Pancreas (tissue), 10 donors: ENCODE measurements around the gene TNS2. TPM values are rescaled to one million over a fixed set of nuclear protein-coding genes. Genes with fewer than 3 reads are reported as not detected.
A peak's percentile ranks its signal among the peaks of the same experiment; 100 is the strongest.
"Not testable (repeated sequence)": the region's sequence is repeated elsewhere in the genome, so short reads cannot be mapped to it uniquely, and the experiment has no call there.

ENCODE experiments used
- ATAC-seq, 4 donors: fragments of 200-7000 bp; cut with Tn5 transposase; one replicate each; pipeline versions ENCODE4 v1.8.0 to v1.9.1; 2020; ENCODE audit warnings: mild to moderate bottlenecking in 4 of 4, moderate library complexity in 4 of 4
- DNase-seq, 6 donors: peaks; one replicate each; pipeline ENCODE4 v3.0.0-alpha.2; 2020
- FAIRE-seq: peaks from 2 replicates; lab custom pipeline; 2012; peaks lifted over from hg19 to GRCh38; lab: Jason Lieb, UNC
- H3K27ac ChIP-seq, 4 donors: fragments of 200-600 bp; sonication (generic); 1 replicate in 3 of 4; 2 replicates in 1 of 4; pipeline versions ENCODE4 v1.5.0 to v1.8.0; 2020
- H3K27me3 ChIP-seq, 4 donors: fragments of 200-600 bp; one replicate each; pipeline ENCODE4 v1.8.0; 2021
- H3K36me3 ChIP-seq, 3 donors: fragments of 200-600 bp; sonication (generic) in 1 of 3; one replicate each; pipeline versions ENCODE4 v1.5.0 to v1.8.0; 2020 to 2021
- H3K4me1 ChIP-seq, 3 donors: fragments of 200-600 bp; one replicate each; pipeline ENCODE4 v1.8.0; 2021
- H3K4me3 ChIP-seq, 4 donors: fragments of 200-600 bp; sonication (generic) in 2 of 4; one replicate each; pipeline versions ENCODE4 v1.5.0 to v1.8.0; 2020 to 2021
- H3K9me3 ChIP-seq, 4 donors: fragments of 200-600 bp; one replicate each; pipeline ENCODE4 v1.8.0; 2021
- CTCF ChIP-seq, 4 donors: fragments of 200-600 bp; sonication (generic) in 3 of 4; IDR thresholded peaks; one replicate each; pipeline versions ENCODE4 v1.5.0 to v1.8.0; 2021; ENCODE audit warnings: antibody characterized with exemption in 4 of 4
- WGBS, 2 donors: extraction: QIAGEN DNeasy Blood & Tissue Kit; methylation state at CpG; one replicate each; pipeline ENCODE4 v1.1.7; 2013; 5-methylcytosine and 5-hydroxymethylcytosine counted together
- intact Hi-C, 3 donors: fragments of 100-400 bp; cut with DNase I; formaldehyde crosslinking; loops; one replicate each; pipeline versions ENCODE4 v1.11.1 to v1.14.2; 2022
- polyA plus RNA-seq, 2 donors: library from polyadenylated mRNA; stranded (reverse); fragments of 200-250 nt; gene quantifications; one replicate each; pipeline ENCODE4 v1.2.3, GENCODE V29; 2013
- total RNA-seq, 6 donors: library from RNA; stranded (reverse); fragmentation: NEBNext Ultra II Directional in 4 of 6; extraction: Animal tissue kit (Norgen Biotek cat#: 25700) in 4 of 6; gene quantifications; one replicate each; pipeline versions ENCODE4 v1.2.1 to v1.2.4, GENCODE V29; 2021 to 2023
- donor health status: healthy with polysubstance abuse.
- donor health status: DM: no; HTN: no; CAD: no; lungs with moderate emphysema.
- donor health status: DM: no; HTN: no; CAD: no.
- donor health status: control.
- donor health status: control.
- donor health status: Bipolar disorder and iron deficiency.
- donor health status: DM: yes; HTN: yes; CAD: no.
- donor health status: DM: no; HTN: no; CAD: no.
- donor health status: DM: no; HTN: no; CAD: no.
- donor health status: DM: yes; HTN: yes; CAD: no.

Gene TNS2
- total and polyA plus RNA-seq, 8 donors = 22.7 to 183 (median 37.2) TPM

DNA sequence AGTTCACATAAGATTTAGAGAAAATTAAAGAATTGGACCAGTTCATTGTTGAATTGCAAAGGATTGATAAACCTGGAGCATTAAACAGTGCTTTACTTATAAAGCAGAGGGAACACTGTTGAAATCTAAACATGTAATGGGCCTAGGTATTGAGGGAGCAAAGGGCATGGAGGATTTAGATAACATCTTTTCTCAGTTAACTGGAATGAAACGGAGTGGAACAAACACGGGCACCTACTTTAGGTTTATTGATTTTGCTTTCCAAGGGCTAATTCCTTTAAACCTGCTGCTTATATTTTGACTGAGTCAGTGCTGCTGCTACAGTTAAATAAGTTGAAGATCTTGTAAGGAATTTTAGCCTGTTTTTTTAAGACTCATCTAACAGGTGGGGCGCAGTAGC, 38.0 kb upstream of the TNS2 start:
- Histone ChIP-seq H3K4me3 (no peak overlapping the region), H3K27me3 (no peaks in the 10 kb centered on the region), H3K27ac (no peak overlapping the region), H3K9me3 (no peaks in the 10 kb centered on the region), H3K36me3 (peaks cover 0 to 5% (median 5%) of the 10 kb centered on the region in 3 donors), H3K4me1 (peaks cover 27 to 37% (median 28%) of the 10 kb centered on the region in 3 donors)
- intact Hi-C loops = no loop called here
- DNase-seq = no peak
- TF ChIP-seq CTCF (IDR thresholded peaks at IDR 0.05) = no peak
- 37 to 40% methylated on average over 3 of the region's 3 CpGs for WGBS, 2 donors
- ATAC-seq = peak in 1 of 4 donors; percentile 32
- FAIRE-seq = no peak

DNA sequence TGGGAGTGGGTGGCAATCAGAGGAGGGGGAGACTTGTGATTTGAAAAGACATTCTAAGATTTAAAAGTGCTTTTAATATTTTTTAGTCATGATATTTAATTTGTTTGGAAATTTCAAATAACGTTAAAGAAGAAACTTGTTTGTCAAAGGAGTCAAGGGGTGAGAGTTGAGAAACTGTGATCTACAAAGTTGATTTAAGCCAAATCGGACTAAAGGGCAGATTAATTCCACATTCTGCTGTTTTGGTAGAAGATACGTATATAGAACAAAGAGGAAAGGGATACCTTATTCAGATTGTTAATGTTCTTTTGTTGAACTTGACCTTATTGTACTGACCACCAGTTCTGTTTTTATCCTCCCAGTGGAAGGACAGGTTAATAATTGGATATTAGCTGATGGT, 36.9 kb upstream of the TNS2 start:
- intact Hi-C loops = no loop called here
- no peak for DNase-seq
- Histone ChIP-seq H3K4me3 (no peak overlapping the region), H3K4me1 (peaks cover 26 to 33% (median 27%) of the 10 kb centered on the region in 3 donors), H3K27me3 (no peaks in the 10 kb centered on the region), H3K27ac (no peak overlapping the region), H3K9me3 (no peaks in the 10 kb centered on the region), H3K36me3 (peaks cover 0 to 16% (median 12%) of the 10 kb centered on the region in 3 donors)
- ATAC-seq = no peak
- no peak for FAIRE-seq
- WGBS, 2 donors = 72% methylated on average over 3 of the region's 3 CpGs
- no peak for TF ChIP-seq CTCF (IDR thresholded peaks at IDR 0.05)

DNA sequence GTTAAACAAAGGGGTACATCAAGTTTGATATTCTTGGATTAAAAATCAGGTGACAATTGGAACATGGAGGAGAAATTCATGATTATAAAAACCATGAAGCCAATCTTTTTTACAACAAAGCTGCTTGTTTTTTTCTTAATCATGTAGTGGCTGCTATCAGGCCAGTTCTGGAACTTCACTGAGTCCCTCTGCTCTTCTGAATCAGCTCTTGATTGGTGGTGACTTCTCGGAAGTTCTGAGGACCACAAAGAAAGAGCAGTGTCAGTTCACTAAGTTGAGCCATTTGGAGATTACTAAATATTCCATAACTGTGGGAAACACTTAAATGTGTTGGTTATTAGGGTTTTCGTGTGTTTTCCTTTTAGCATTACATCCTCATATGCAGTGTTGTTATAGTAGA, 35.2 kb upstream of the TNS2 start:
- H3K4me1 ChIP-seq = peaks cover 10 to 18% (median 14%) of the 10 kb centered on the region in 3 donors
- TF ChIP-seq CTCF (IDR thresholded peaks at IDR 0.05) = no peak
- no peak for DNase-seq
- no peak for FAIRE-seq
- H3K4me3 ChIP-seq = no peak overlapping the region
- WGBS, 2 donors = 78 to 83% methylated on average over 2 of the region's 2 CpGs
- H3K27ac ChIP-seq = no peak overlapping the region
- intact Hi-C loops = no loop called here
- H3K36me3 ChIP-seq = peaks cover 0 to 32% (median 27%) of the 10 kb centered on the region in 3 donors
- no peak for ATAC-seq
- H3K27me3 ChIP-seq = no peaks in the 10 kb centered on the region
- H3K9me3 ChIP-seq = no peaks in the 10 kb centered on the region

- no peaks in the 10 kb centered on the region for H3K27me3 ChIP-seq
- WGBS, 2 donors = 72 to 79% methylated on average over 3 of the region's 3 CpGs
- peaks cover 0 to 4% (median 0%) of the 10 kb centered on the region in 3 donors for H3K4me1 ChIP-seq
- ATAC-seq (no peak), FAIRE-seq (no peak), DNase-seq (no peak)
- H3K36me3 ChIP-seq = peaks cover 0 to 85% (median 56%) of the 10 kb centered on the region in 3 donors
- no peak for TF ChIP-seq CTCF (IDR thresholded peaks at IDR 0.05)
- H3K27ac ChIP-seq = no peak overlapping the region
- no peaks in the 10 kb centered on the region for H3K9me3 ChIP-seq
- no peak overlapping the region for H3K4me3 ChIP-seq
- intact Hi-C loops = loop anchor here in 1 of 3 donors (10.0 kb wide), 1 partner anchor 440 kb away; no protein-coding TSS in a partner anchor
These were observed 24.6 kb upstream of the TNS2 start for GRCh38 chr12:53025250-53025649.

DNA sequence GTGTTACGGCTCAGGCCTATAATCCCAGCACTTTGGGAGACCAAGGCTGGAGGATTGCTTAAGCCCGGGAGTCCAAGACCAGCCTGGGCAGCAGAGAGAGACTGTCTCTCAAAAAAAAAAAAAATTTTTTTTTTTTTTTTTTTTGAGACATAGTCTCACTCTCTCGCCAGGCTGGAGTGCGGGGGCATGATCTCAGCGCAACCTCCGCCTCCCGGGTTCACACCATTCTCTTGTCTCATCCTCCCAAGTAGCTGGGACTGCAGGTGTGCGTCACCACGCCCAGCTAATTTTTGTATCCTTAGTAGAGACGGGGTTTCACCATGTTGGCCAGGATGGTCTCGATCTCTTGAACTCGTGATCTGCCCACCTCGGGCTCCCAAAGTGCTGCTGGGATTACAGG, 22.9 kb upstream of the TNS2 start:
- H3K27me3 ChIP-seq, H3K4me1 ChIP-seq, H3K9me3 ChIP-seq, FAIRE-seq, H3K4me3 ChIP-seq, ATAC-seq, DNase-seq, H3K27ac ChIP-seq: not testable (repeated sequence)
- intact Hi-C loops = loop anchor here in 1 of 3 donors (10.0 kb wide), 1 partner anchor 438 kb away; no protein-coding TSS in a partner anchor
- WGBS, 2 donors = 88 to 90% methylated on average over 13 of the region's 13 CpGs
- H3K36me3 ChIP-seq = peaks cover 4 to 81% (median 65%) of the 10 kb centered on the region in 3 donors
